Loucy (cell line): ENCODE data around the gene ERC1.
"Not testable (repeated sequence)": the region's sequence is repeated elsewhere in the genome, so short reads cannot be mapped to it uniquely, and the experiment has no call there.

Experiments
- CTCF ChIP-seq: fragments of 200-600 bp; sonication (generic); conservative IDR thresholded peaks from 2 replicates; pipeline ENCODE4 v1.5.1; 2014; ENCODE audit warnings: mild to moderate bottlenecking, antibody characterized with exemption, low read length
- EZH2phosphoT487 ChIP-seq: fragments of 200-600 bp; IDR thresholded peaks from 2 replicates; pipeline ENCODE4 v1.6.1; 2018; ENCODE audit warnings: antibody characterized with exemption, mild to moderate bottlenecking, moderate library complexity, borderline replicate concordance

GRCh38 chr12:1208719-1209118 lies 217.7 kb downstream of the ERC1 start:
- not testable (repeated sequence) for TF ChIP-seq CTCF, EZH2phosphoT487
